HepG2 (cell line): ENCODE data around the gene TAT. TPM values are rescaled to one million over a fixed set of nuclear protein-coding genes. Genes with fewer than 3 reads are reported as not detected.

ENCODE experiments used
- ATF1 ChIP-seq: IDR thresholded peaks from 2 replicates; pipeline ENCODE4 v1.6.1; 2016; ENCODE audit warnings: mild to moderate bottlenecking, control low read depth
- E2F1 ChIP-seq: sonication (generic); formaldehyde crosslinking; IDR thresholded peaks from 2 replicates; pipeline ENCODE4 v1.5.0; 2020; ENCODE audit warnings: missing genetic modification reagents
- GTF3A ChIP-seq: sonication (generic); formaldehyde crosslinking; conservative IDR thresholded peaks from 2 replicates; pipeline ENCODE4 v1.4.0; 2020; ENCODE audit warnings: mild to moderate bottlenecking, missing genetic modification reagents
- HMGA1 ChIP-seq: sonication (generic); formaldehyde crosslinking; conservative IDR thresholded peaks from 2 replicates; pipeline ENCODE4 v1.4.0; 2020; ENCODE audit warnings: missing genetic modification reagents
- HNF4A ChIP-seq: sonication (generic); formaldehyde crosslinking; IDR thresholded peaks from 2 replicates; pipeline ENCODE4 v1.4.0; 2020; ENCODE audit warnings: missing genetic modification reagents
- NFKBIZ ChIP-seq: IDR thresholded peaks from 2 replicates; pipeline ENCODE4 v1.6.1; 2018; ENCODE audit warnings: missing genetic modification reagents, missing compliant biosample characterization
- PRDM4 ChIP-seq: sonication (generic); formaldehyde crosslinking; IDR thresholded peaks from 2 replicates; pipeline ENCODE4 v1.9.0; 2021; ENCODE audit warnings: missing genetic modification reagents, borderline replicate concordance
- SKIL ChIP-seq: sonication (generic); formaldehyde crosslinking; IDR thresholded peaks from 2 replicates; pipeline ENCODE4 v1.8.0; 2022; ENCODE audit warnings: missing genetic modification reagents, mild to moderate bottlenecking, moderate library complexity, borderline replicate concordance
- SNAPC2 ChIP-seq: sonication (generic); formaldehyde crosslinking; IDR thresholded peaks from 2 replicates; pipeline ENCODE4 v1.8.1; 2022; ENCODE audit warnings: mild to moderate bottlenecking, missing genetic modification reagents
- SNAPC5 ChIP-seq: sonication (generic); formaldehyde crosslinking; IDR thresholded peaks from 2 replicates; pipeline ENCODE4 v1.8.1; 2023; ENCODE audit warnings: mild to moderate bottlenecking, missing genetic modification reagents, borderline replicate concordance
- SRF ChIP-seq: IDR thresholded peaks from 2 replicates; pipeline ENCODE4 v1.6.1; 2011; ENCODE audit warnings: mild to moderate bottlenecking, low read depth, low read length, moderate library complexity
- SRSF9 ChIP-seq: fragments of 200-400 bp; formaldehyde crosslinking; IDR thresholded peaks from 2 replicates; pipeline ENCODE4 v1.6.1; 2018; ENCODE audit warnings: borderline replicate concordance, mild to moderate bottlenecking, low read depth, low read length; ENCODE audit not compliant: insufficient read depth, poor library complexity, severe bottlenecking
- TARDBP ChIP-seq: sonication (generic); formaldehyde crosslinking; IDR thresholded peaks from 2 replicates; pipeline ENCODE4 v1.8.0; 2022; ENCODE audit warnings: mild to moderate bottlenecking, missing genetic modification reagents
- TFDP1 ChIP-seq: IDR thresholded peaks from 2 replicates; pipeline ENCODE4 v1.6.1; 2016; ENCODE audit warnings: missing compliant biosample characterization, missing genetic modification reagents, borderline replicate concordance
- TFE3 ChIP-seq: IDR thresholded peaks from 2 replicates; pipeline ENCODE4 v1.6.1; 2016
- ZBTB21 ChIP-seq: sonication (generic); formaldehyde crosslinking; IDR thresholded peaks from 2 replicates; pipeline ENCODE4 v1.4.0; 2020; ENCODE audit warnings: missing genetic modification reagents
- ZBTB8A ChIP-seq: sonication (generic); formaldehyde crosslinking; IDR thresholded peaks from 2 replicates; pipeline ENCODE4 v1.4.0; 2020; ENCODE audit warnings: mild to moderate bottlenecking, low read depth, missing genetic modification reagents, borderline replicate concordance
- ZNF136 ChIP-seq: sonication (generic); formaldehyde crosslinking; IDR thresholded peaks from 2 replicates; pipeline ENCODE4 v1.8.1; 2022; ENCODE audit warnings: low read depth, mild to moderate bottlenecking, moderate library complexity, missing genetic modification reagents
- ZNF160 ChIP-seq: sonication (generic); formaldehyde crosslinking; IDR thresholded peaks from 2 replicates; pipeline ENCODE4 v1.8.0; 2022; ENCODE audit warnings: mild to moderate bottlenecking, inconsistent platforms, missing genetic modification reagents
- ZNF501 ChIP-seq: sonication (generic); formaldehyde crosslinking; IDR thresholded peaks from 2 replicates; pipeline ENCODE4 v1.5.1; 2020; ENCODE audit warnings: mild to moderate bottlenecking, moderate library complexity, missing genetic modification reagents
- ZNF7 ChIP-seq: IDR thresholded peaks from 2 replicates; pipeline ENCODE4 v1.6.1; 2016; ENCODE audit warnings: missing biosample characterization, missing genetic modification reagents
- polyA plus RNA-seq, 8 experiments: library from polyadenylated mRNA; depleted of rRNA in 3 of 8; stranded (reverse) in 7 of 8; unstranded in 1 of 8; fragments of >200 nt; fragmentation: Illumina TruSeq in 4 of 8; extraction: Trizol in 4 of 8; gene quantifications; 2 replicates each; pipeline versions ENCODE4 v1.2.1 to v1.2.3, GENCODE V29; 2011 to 2016; ENCODE audit warnings: low read depth in 4 of 8, missing spikeins in 1 of 8, mixed read lengths in 1 of 8; ENCODE audit not compliant: insufficient read depth in 1 of 8
- total RNA-seq, 5 experiments: library from RNA; depleted of rRNA; stranded (reverse); fragments of >200 nt; fragmentation: Illumina TruSeq; extraction: Trizol; gene quantifications; 2 replicates each; pipeline ENCODE4 v1.2.3, GENCODE V29; 2016; ENCODE audit warnings: low read depth in 1 of 5

Gene TAT
- total and polyA plus RNA-seq, 2 of the 13 experiments (the other 11 are each of a cell fraction or from before 2014, with no cell fraction given), result 1.6 to 5.8 TPM

GRCh38 chr16:71594000-71594646 lies 17.2 kb upstream of the TAT start (continued):
- TF ChIP-seq TFDP1 (CRISPR knock-in tag), result no peak
- peak; percentile 86; the same call in 1 of the 2 replicates for TF ChIP-seq NFKBIZ (CRISPR knock-in tag)
- TF ChIP-seq SRF, result 0 out of 2 replicates have a peak, but pooled peaks have one; percentile 39
- no peak for TF ChIP-seq ZNF7 (CRISPR knock-in tag)
- 0 out of 2 replicates have a peak, but pooled peaks have one; percentile 46 for TF ChIP-seq ZNF136 (CRISPR knock-in tag)
- no peak for TF ChIP-seq ZBTB8A
- no peak for TF ChIP-seq E2F1 (CRISPR knock-in tag)
- no peak for TF ChIP-seq PRDM4
- peak; percentile 61; the same call in 1 of the 2 replicates for TF ChIP-seq TFE3 (CRISPR knock-in tag)
- no peak for TF ChIP-seq SRSF9
- TF ChIP-seq SNAPC2 (CRISPR knock-in tag), result no peak
- TF ChIP-seq ATF1 (CRISPR knock-in tag), result peak; percentile 44
- no peak for TF ChIP-seq SNAPC5 (CRISPR knock-in tag)
- TF ChIP-seq ZBTB21 (CRISPR knock-in tag), result peak; percentile 15; the same call in 1 of the 2 replicates
- no peak for TF ChIP-seq ZNF501
- TF ChIP-seq TARDBP (CRISPR knock-in tag), result peak; percentile 88
- TF ChIP-seq HMGA1, result no peak
- no peak for TF ChIP-seq ZNF160 (CRISPR knock-in tag)
- no peak; the same call in 1 of the 2 replicates for TF ChIP-seq SKIL (CRISPR knock-in tag)
- peak; percentile 88 for TF ChIP-seq HNF4A
- no peak for TF ChIP-seq GTF3A (CRISPR knock-in tag)
